ENCODE data around the gene FAM118A. TPM values are rescaled to one million over a fixed set of nuclear protein-coding genes. Genes with fewer than 3 reads are reported as not detected.
"Not testable (repeated sequence)": the region's sequence is repeated elsewhere in the genome, so short reads cannot be mapped to it uniquely, and the experiment has no call there.

The FAM118A gene
- total RNA-seq, 1 donor: 37.7 TPM

- Histone ChIP-seq H3K9me3 (ENCODE audit: low read depth, low read length) (no peaks in the 10 kb centered on the region), H3K4me3 (ENCODE audit: low read length) (no peak overlapping the region), H3K27me3 (ENCODE audit: insufficient read depth, low read length) (no peaks in the 10 kb centered on the region), H3K4me1 (ENCODE audit: insufficient read depth, low read length) (peaks cover 14% of the 10 kb centered on the region)
Observed at GRCh38 chr22:45273452-45274075, 36.2 kb upstream of the FAM118A start.

GRCh38 chr22:45276507-45277105 lies 33.1 kb upstream of the FAM118A start:
- Histone ChIP-seq H3K27me3 (ENCODE audit: insufficient read depth, low read length) (no peaks in the 10 kb centered on the region), H3K4me1 (ENCODE audit: insufficient read depth, low read length) (peaks cover 19% of the 10 kb centered on the region), H3K4me3 (ENCODE audit: low read length) (no peak overlapping the region), H3K9me3 (ENCODE audit: low read depth, low read length) (no peaks in the 10 kb centered on the region)

GRCh38 chr22:45277720-45278119 lies 32.0 kb upstream of the FAM118A start:
- H3K27me3 ChIP-seq (ENCODE audit: insufficient read depth, low read length): not testable (repeated sequence)

GRCh38 chr22:45278125-45278524 lies 31.6 kb upstream of the FAM118A start:
- Histone ChIP-seq H3K9me3 (ENCODE audit: low read depth, low read length) (no peaks in the 10 kb centered on the region), H3K4me3 (ENCODE audit: low read length) (no peak overlapping the region), H3K27me3 (ENCODE audit: insufficient read depth, low read length) (no peaks in the 10 kb centered on the region), H3K4me1 (ENCODE audit: insufficient read depth, low read length) (peaks cover 19% of the 10 kb centered on the region)

More at GRCh38 chr22:45277720-45278119, 32.0 kb upstream of the FAM118A start:
- not testable (repeated sequence) for H3K9me3 ChIP-seq (ENCODE audit: low read depth, low read length); H3K4me3 ChIP-seq (ENCODE audit: low read length)
- peaks cover 19% of the 10 kb centered on the region for H3K4me1 ChIP-seq (ENCODE audit: insufficient read depth, low read length)

- Histone ChIP-seq H3K4me1 (ENCODE audit: insufficient read depth, low read length) (peaks cover 33% of the 10 kb centered on the region), H3K4me3 (ENCODE audit: low read length) (no peak overlapping the region), H3K9me3 (ENCODE audit: low read depth, low read length) (no peaks in the 10 kb centered on the region), H3K27me3 (ENCODE audit: insufficient read depth, low read length) (peaks cover 3% of the 10 kb centered on the region)
Observed at GRCh38 chr22:45280587-45280980, 29.1 kb upstream of the FAM118A start.

- H3K27me3 ChIP-seq (ENCODE audit: insufficient read depth, low read length): peaks cover 3% of the 10 kb centered on the region
- no peak overlapping the region for H3K4me3 ChIP-seq (ENCODE audit: low read length)
- H3K4me1 ChIP-seq (ENCODE audit: insufficient read depth, low read length): peaks cover 37% of the 10 kb centered on the region
- no peaks in the 10 kb centered on the region for H3K9me3 ChIP-seq (ENCODE audit: low read depth, low read length)
Observed at GRCh38 chr22:45281010-45281409, 28.7 kb upstream of the FAM118A start.

DNA sequence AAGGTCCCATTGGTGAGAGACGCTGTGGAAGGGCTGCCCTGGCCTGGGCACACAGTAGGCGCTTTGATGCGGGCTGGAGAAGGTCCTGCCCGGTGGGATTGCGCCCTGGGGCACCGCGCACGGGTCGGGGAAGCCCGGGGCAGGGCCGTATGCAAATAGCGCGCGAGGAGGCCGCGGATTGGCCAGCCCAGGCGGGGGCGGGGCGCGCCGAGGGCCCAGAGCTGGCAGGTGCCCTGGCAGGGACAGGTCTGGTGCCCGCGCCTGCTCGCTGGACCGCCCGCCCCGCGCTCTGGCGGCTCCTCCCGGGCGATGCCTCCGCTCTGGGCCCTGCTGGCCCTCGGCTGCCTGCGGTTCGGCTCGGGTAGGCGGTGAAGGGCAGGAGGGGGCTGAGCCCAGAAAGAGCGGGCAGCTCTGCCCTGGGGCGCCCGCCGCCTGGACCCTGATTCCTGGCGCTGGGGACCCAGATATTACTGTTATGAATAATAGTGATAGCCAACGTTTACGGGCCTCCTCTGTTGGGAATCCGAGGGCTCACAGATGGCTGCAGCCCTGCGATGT lies 24.9 kb upstream of the FAM118A start, which contains the start of gene UPK3A:
TSS of gene UPK3A (plus strand) at position 245 of the 558 bp plus-strand sequence. CDS start at position 310, 65 bp downstream.
- Histone ChIP-seq H3K4me1 (ENCODE audit: insufficient read depth, low read length) (peaks cover 61% of the 10 kb centered on the region), H3K9me3 (ENCODE audit: low read depth, low read length) (no peaks in the 10 kb centered on the region)

GRCh38 chr22:45285263-45286058 lies 24.3 kb upstream of the FAM118A start:
- Histone ChIP-seq H3K27me3 (ENCODE audit: insufficient read depth, low read length) (peaks cover 3% of the 10 kb centered on the region), H3K4me1 (ENCODE audit: insufficient read depth, low read length) (peaks cover 54% of the 10 kb centered on the region), H3K9me3 (ENCODE audit: low read depth, low read length) (no peaks in the 10 kb centered on the region), H3K4me3 (ENCODE audit: low read length) (no peak overlapping the region)

More for the DNA sequence above, 24.9 kb upstream of the FAM118A start, which contains the start of gene UPK3A:
- Histone ChIP-seq H3K27me3 (ENCODE audit: insufficient read depth, low read length) (peaks cover 3% of the 10 kb centered on the region), H3K4me3 (ENCODE audit: low read length) (no peak within 1 kb of the TSS)

DNA sequence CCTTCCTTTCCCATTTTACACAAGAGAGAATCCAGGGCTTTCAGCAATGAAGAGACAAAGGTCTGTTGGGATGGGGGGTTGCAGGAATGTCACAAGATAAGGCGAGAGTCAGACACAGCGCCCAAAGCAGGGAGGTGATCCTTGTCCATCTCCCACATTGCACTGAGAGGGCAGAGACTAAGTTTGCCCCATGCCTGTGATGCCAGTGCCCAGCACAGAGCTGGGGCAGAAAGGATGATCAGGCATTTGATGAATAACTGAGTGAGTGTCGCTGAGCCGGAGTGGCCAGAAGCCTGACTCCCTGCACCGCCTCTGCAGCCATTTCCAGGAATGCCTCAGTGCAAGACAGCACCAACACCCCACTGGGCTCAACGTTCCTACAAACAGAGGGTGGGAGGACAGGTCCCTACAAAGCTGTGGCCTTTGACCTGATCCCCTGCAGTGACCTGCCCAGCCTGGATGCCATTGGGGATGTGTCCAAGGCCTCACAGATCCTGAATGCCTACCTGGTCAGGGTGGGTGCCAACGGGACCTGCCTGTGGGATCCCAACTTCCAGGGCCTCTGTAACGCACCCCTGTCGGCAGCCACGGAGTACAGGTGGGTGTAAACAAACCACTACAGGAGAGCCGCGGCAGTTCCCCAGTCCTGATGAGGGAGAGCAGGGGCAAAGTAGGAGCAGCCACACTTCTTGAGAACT lies 22.7 kb upstream of the FAM118A start:
- H3K4me1 ChIP-seq (ENCODE audit: insufficient read depth, low read length): peaks cover 66% of the 10 kb centered on the region
- H3K27me3 ChIP-seq (ENCODE audit: insufficient read depth, low read length): peaks cover 3% of the 10 kb centered on the region
- H3K4me3 ChIP-seq (ENCODE audit: low read length): no peak overlapping the region
- H3K9me3 ChIP-seq (ENCODE audit: low read depth, low read length): no peaks in the 10 kb centered on the region

DNA sequence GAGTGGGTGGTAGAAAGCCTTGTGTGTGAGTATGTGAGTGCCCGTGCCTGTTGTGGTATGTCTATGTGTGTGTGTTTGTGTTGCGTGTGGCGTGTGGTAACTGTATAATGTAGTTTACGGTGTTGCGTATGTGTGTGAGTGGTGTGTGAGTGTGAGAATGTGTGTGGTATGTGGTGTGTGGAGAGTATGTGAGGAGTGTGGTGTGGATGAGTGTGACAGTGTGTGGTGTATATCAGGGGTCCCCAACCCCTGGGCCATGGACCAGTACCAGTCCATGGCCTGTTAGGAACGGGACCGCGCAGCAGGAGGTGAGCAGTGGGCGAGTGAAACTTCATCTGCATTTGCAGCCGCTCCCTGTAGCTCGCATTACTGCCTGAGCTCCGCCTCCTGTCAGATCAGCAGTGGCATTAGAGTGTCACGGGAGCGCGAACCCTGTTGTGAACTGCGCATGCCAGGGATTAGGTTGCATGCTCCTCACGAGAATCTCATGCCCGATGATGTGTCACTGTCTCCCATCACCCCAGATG lies 19.3 kb upstream of the FAM118A start:
- Histone ChIP-seq H3K27me3 (ENCODE audit: insufficient read depth, low read length) (no peaks in the 10 kb centered on the region), H3K4me3 (ENCODE audit: low read length) (no peak overlapping the region), H3K9me3 (ENCODE audit: low read depth, low read length) (no peaks in the 10 kb centered on the region), H3K4me1 (ENCODE audit: insufficient read depth, low read length) (peaks cover 69% of the 10 kb centered on the region)

- no peak overlapping the region for H3K4me3 ChIP-seq (ENCODE audit: low read length)
Observed at GRCh38 chr22:45291061-45291930, 18.4 kb upstream of the FAM118A start.

DNA sequence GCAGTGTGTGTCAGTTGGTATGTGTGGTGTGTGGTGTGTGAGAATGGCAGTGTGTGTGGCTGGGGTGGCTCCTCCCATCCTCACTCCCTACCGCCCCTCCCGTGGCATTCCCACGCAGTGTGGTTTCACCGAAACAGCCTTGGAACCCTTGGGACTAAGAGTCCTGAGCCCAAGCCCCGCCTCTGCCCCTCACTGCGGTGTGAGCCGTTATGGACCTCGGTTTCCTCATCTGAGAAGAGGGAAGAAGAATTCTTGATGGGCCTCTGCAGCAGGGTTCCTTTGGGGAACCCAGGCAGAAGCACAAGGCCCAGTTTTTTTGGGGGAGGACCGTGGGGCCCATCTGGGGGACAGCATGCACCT lies 17.8 kb upstream of the FAM118A start:
- H3K9me3 ChIP-seq (ENCODE audit: low read depth, low read length): no peaks in the 10 kb centered on the region

More at GRCh38 chr22:45291061-45291930, 18.4 kb upstream of the FAM118A start:
- H3K4me1 ChIP-seq (ENCODE audit: insufficient read depth, low read length): peaks cover 67% of the 10 kb centered on the region
- no peaks in the 10 kb centered on the region for H3K27me3 ChIP-seq (ENCODE audit: insufficient read depth, low read length)
- H3K9me3 ChIP-seq (ENCODE audit: low read depth, low read length): no peaks in the 10 kb centered on the region

DNA sequence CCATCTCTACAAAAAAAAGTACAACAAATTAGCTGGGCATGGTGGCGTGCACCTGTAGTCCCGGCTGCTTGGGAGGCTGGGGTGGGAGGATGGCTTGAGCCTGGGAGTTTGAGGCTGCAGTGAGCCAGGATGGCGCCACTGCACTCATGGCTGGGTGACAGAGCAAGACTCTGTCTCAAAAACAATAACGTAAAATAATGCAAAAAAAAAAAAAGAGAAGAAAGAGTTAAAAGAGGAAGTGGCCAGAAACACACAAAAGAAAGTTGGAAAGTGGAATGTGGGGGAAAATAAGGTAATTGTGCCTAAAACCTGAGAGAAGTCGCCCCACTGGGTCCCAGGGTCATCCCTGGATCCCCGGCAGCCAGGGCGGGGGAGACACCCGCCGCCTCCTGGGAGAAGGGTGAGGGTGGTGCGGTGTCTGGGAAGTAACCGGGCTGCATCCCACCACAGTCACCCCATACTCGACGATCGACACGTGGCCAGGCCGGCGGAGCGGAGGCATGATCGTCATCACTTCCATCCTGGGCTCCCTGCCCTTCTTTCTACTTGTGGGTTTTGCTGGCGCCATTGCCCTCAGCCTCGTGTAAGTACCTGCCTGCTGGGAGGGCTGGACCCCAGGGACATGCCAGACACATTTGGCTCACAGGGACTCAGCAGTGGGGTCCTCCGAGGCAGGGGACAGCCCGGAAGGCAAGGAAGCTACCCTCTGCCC lies 16.8 kb upstream of the FAM118A start:
- Histone ChIP-seq H3K9me3 (ENCODE audit: low read depth, low read length) (no peaks in the 10 kb centered on the region), H3K4me3 (ENCODE audit: low read length) (no peak overlapping the region), H3K27me3 (ENCODE audit: insufficient read depth, low read length) (no peaks in the 10 kb centered on the region), H3K4me1 (ENCODE audit: insufficient read depth, low read length) (peaks cover 65% of the 10 kb centered on the region)

More for the DNA sequence above, 17.8 kb upstream of the FAM118A start:
- H3K4me3 ChIP-seq (ENCODE audit: low read length): no peak overlapping the region
- H3K27me3 ChIP-seq (ENCODE audit: insufficient read depth, low read length): no peaks in the 10 kb centered on the region
- H3K4me1 ChIP-seq (ENCODE audit: insufficient read depth, low read length): peaks cover 67% of the 10 kb centered on the region

Data from mononuclear cell (primary cell).